A549 treated with AZD2906 at 1 μM for 4 hours (cell line): ENCODE results near the gene ICAM1. TPM values are rescaled to one million over a fixed set of nuclear protein-coding genes. Genes with fewer than 3 reads are reported as not detected.

Source experiments
- total RNA-seq: library from RNA; stranded (reverse); fragments of 200-300 nt; extraction: Qiagen RNA extraction; gene quantifications from 5 replicates; pipeline ENCODE4 v1.2.3, GENCODE V29; 2022

Gene ICAM1, protein sequence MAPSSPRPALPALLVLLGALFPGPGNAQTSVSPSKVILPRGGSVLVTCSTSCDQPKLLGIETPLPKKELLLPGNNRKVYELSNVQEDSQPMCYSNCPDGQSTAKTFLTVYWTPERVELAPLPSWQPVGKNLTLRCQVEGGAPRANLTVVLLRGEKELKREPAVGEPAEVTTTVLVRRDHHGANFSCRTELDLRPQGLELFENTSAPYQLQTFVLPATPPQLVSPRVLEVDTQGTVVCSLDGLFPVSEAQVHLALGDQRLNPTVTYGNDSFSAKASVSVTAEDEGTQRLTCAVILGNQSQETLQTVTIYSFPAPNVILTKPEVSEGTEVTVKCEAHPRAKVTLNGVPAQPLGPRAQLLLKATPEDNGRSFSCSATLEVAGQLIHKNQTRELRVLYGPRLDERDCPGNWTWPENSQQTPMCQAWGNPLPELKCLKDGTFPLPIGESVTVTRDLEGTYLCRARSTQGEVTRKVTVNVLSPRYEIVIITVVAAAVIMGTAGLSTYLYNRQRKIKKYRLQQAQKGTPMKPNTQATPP
- total RNA-seq = 2.5 to 5.4 TPM (median 3.9 TPM) in 5 replicates

DNA sequence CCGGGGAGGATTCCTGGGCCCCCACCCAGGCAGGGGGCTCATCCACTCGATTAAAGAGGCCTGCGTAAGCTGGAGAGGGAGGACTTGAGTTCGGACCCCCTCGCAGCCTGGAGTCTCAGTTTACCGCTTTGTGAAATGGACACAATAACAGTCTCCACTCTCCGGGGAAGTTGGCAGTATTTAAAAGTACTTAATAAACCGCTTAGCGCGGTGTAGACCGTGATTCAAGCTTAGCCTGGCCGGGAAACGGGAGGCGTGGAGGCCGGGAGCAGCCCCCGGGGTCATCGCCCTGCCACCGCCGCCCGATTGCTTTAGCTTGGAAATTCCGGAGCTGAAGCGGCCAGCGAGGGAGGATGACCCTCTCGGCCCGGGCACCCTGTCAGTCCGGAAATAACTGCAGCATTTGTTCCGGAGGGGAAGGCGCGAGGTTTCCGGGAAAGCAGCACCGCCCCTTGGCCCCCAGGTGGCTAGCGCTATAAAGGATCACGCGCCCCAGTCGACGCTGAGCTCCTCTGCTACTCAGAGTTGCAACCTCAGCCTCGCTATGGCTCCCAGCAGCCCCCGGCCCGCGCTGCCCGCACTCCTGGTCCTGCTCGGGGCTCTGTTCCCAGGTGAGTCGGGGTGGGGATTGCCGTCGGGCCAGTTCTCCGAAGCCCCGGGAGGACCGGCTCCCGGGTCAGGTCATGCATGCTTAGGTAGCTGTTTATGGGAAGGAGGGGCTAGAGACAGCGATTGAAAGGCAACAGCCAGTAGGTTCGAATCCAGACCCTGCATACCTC is at the start of gene ICAM1:
Gene ICAM1, plus strand, starts transcription at position 505 of the 779 bp plus-strand sequence. Its CDS starts 40 bp downstream, at position 545.

DNA sequence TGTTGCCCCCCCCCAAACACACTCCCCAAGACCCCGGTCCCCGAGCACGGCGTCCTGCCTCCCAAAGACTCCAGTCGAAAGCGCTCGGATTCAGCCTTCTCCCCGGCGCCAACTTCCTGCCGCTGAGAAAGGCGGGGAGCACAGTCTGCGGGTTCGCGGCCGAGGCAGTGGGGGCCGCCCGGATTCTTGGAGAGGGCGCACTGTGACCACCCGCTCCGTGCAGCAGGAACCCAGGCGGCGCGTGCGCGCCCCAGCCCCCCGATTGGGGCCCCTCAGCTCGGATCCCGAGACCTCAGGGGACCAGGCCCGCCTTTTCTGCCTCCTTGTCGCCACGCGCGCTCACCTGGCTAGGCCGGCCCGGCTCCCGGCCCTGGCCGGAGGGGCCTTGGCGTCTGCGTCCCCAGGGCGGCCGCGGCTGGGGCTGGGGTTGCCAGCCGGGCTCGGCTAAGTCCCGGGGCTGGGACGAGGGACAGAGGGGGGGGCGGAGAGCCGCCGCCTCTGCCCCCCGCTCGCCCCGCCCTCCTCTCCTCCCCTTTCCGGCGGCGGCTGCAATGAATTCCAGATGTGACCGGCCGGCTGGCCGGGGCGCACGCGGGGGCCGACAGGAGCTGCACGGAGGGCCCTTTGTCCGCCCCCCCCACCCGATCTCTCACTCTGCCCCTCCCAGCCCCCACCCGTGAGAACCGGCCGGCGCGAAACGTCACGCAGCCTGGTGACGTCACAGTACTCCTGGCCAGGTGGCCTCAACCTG is 39.9 kb upstream of the ICAM1 start, which contains the start of gene S1PR2:
Gene S1PR2, minus strand, starts transcription at position 471 of the 751 bp plus-strand sequence. CDS start 6,426 bp downstream, outside the sequence.

DNA sequence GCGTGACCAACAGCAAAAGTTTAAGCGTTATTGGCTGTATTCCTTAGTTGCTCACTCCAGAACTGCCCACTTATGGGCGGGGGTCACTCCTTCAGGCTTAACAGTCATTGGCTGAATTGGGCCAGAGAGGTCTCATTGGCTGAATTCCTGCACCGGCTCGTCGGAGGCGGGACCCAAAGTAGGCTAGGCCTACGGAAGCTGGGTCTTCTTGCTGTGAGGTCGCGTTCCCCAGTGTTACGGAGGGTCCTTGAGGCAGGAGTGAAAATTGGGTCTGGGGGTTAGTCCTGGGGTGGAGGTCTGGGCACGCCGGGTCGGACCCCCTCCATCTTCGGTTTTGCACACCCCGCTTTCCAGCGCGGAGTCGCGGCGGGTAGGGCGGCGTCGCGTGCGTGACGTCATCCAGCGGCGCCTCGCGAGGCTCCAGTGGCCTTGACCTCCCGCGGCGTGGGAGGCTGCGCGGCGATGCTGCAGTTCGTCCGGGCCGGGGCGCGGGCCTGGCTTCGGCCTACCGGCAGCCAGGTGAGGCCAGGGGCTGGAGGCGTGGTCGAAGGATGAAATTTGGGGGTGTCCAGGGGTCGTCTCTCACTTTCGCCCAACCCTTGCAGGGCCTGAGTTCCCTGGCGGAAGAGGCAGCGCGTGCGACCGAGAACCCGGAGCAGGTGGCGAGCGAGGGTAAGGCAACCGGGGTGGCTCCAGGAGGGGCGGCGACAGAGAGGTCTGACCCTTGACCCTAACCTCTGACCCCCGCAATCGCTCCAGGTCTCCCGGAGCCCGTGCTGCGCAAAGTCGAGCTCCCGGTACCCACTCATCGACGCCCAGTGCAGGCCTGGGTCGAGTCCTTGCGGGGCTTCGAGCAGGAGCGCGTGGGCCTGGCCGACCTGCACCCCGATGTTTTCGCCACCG is 18.9 kb upstream of the ICAM1 start, which contains the start of gene MRPL4:
Gene MRPL4, plus strand, starts transcription at position 423 of the 903 bp plus-strand sequence. Its CDS starts 40 bp downstream, at position 463.

DNA sequence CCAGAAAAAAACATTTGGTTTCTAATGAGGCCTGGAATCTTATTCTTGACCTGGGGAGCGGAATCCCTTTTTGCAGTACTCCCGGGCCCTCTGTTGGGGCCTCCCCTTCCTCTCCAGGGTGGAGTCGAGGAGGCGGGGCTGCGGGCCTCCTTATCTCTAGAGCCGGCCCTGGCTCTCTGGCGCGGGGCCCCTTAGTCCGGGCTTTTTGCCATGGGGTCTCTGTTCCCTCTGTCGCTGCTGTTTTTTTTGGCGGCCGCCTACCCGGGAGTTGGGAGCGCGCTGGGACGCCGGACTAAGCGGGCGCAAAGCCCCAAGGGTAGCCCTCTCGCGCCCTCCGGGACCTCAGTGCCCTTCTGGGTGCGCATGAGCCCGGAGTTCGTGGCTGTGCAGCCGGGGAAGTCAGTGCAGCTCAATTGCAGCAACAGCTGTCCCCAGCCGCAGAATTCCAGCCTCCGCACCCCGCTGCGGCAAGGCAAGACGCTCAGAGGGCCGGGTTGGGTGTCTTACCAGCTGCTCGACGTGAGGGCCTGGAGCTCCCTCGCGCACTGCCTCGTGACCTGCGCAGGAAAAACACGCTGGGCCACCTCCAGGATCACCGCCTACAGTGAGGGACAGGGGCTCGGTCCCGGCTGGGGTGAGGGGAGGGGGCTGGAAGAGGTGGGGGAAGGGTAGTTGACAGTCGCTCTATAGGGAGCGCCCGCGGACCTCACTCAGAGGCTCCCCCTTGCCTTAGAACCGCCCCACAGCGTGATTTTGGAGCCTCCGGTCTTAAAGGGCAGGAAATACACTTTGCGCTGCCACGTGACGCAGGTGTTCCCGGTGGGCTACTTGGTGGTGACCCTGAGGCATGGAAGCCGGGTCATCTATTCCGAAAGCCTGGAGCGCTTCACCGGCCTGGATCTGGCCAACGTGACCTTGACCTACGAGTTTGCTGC is 16.1 kb downstream of the ICAM1 start, which contains the start of gene ICAM4:
Gene ICAM4, plus strand, starts transcription at position 153 of the 935 bp plus-strand sequence. Its CDS starts 58 bp downstream, at position 211.

DNA sequence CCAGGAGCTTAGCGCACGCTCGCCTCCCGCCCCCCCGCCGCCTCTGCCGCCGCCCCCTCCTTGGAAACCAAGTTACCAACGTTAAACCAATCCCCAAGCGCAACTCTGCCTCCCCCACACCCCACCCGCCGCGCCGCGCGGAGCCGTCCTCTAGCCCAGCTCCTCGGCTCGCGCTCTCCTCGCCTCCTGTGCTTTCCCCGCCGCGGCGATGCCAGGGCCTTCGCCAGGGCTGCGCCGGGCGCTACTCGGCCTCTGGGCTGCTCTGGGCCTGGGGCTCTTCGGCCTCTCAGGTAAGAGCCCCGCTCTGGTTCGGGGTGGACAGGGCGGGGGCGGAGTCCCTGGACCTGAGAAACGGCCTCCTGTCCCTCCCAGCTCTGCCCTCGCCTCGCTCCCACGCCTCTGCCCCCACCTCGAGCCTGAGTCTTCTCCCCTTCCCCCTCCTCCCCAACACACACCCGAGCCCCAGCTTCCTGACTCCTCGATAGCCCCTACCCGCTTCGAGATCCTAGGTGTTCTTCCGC is 19.0 kb downstream of the ICAM1 start, which contains the start of gene ICAM5:
Gene ICAM5, plus strand, starts transcription at position 117 of the 521 bp plus-strand sequence. Its CDS starts 92 bp downstream, at position 209.

DNA sequence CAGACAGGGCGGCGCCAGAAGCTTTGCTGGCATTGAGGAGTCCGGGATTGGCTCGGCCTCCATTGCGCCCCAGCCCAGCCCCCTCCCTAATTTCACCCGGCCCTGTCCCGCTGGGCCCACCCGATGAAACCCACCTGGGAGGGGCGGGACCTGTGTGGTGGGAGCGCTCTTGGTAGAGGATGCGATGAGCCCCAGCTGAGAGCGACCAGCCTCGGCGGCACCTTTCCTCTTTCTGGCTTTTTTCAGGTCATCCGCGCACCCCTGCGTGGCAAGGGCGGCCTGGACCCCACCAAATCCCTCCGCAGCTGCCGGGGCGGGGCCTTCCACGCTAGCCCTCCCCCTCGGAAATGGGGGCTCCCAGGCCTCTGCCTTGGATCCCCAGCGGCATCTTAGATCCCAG is 38.5 kb downstream of the ICAM1 start, which contains the start of gene ZGLP1:
Gene ZGLP1, minus strand, starts transcription at position 393 of the 400 bp plus-strand sequence.

DNA sequence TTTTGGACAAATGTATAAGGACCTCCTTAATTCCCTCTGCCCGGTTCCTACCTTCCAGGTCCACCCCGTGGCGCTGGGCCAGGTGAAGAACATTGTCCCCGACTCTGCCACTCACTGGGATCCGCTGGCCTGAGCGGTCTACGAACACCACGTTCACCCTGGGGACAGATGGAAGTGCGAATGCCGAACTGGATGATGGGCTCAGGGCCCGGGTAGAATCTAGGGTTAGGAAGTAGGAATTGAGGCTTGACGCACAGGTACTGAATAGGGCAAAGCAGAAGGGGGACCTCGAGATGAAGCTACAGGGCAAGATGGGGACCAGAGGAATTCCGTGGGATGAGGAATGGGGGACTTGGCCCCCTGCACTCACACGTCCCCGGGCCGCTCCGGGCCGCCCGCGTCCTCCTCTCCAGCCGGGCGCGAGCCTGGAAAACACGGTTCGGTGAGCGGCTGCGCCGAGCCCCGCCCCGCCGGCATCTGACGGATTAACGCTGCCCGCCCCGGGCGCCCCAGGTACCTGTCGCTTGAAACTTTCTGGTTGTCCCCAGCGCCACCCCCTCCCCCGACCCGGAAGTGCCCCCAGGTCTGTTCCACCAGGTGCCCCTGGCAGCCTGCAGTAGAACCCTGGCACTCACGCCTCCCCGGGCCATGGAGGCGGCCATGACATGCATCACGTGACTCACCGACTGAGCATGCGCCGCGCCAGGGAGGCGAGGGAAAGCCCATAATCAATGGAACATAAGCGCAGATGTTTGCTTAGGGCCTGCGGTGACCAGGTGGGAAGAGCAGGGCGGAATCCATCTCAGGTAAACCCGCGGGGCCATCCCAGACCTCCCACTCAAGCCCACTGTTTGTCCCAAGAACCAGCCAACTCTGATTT is 44.7 kb downstream of the ICAM1 start, which contains the start of gene FDX2:
Gene FDX2, minus strand, starts transcription at position 681 of the 880 bp plus-strand sequence. Its CDS starts 19 bp downstream, at position 662.

DNA sequence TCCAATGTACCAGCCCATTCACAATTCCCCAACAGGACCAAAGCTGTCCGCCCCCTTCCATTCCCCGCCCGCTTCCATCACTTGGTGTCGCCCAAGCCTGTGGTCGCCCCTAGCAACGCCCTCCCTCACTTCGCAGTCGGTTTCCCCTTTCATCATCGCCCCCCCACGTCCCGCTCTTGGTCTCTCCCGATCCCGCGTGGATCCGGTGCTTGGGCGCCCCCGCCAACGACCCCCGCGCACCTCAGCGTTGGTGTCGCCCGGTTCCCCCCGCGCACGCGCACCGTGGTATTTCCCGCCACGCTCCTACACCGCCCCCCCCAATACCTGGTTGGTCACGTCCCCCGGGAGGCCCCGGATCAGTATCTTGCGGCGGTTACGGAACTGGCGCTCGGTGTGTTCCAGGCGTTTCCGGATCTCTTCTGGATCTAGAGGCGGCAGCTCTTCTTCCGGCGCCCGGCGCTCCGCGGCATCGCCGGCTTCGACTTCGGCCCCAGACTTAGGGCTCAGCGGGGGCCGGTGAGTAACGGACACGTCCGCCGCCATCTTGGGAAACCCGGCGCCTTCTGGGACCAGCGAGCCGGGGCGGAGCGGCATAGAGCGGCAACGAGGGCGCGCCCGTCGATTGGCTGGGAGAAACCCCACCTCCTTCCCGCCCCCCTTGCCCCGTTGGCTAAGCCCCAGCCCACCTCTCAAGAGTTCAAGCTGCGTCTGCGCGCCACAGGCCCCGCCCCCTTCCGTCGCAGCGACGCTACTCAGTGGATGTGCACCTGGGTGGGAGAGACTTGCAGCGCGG is 62.2 kb downstream of the ICAM1 start, which contains the start of gene RAVER1:
Gene RAVER1, minus strand, starts transcription at position 565 of the 793 bp plus-strand sequence. Its CDS starts 22 bp downstream, at position 543.

Other genes starting within 250 kb of the ICAM1 start
- gene SHFL, start 184.8 kb upstream of the ICAM1 start, total RNA-seq = 6.6 to 7.5 TPM (median 7.3 TPM) in 5 replicates
- gene ANGPTL6, start 168.4 kb upstream of the ICAM1 start, total RNA-seq = 0.05 to 0.10 TPM (median 0.08 TPM) in 5 replicates
- 38.9 to 56.7 TPM (median 51.1 TPM) in 5 replicates for gene PPAN, start 164.8 kb upstream of the ICAM1 start, total RNA-seq
- 5.2 to 12.0 TPM (median 7.1 TPM) in 5 replicates for gene P2RY11, start 159.4 kb upstream of the ICAM1 start, total RNA-seq
- gene EIF3G, start 151.2 kb upstream of the ICAM1 start, total RNA-seq = 151 to 180 TPM (median 165 TPM) in 5 replicates
- 52.4 to 61.5 TPM (median 57.3 TPM) in 5 replicates for gene DNMT1, start 76.2 kb upstream of the ICAM1 start, total RNA-seq
- 0.38 to 1.1 TPM (median 0.68 TPM) in 5 replicates for gene S1PR2, start 39.8 kb upstream of the ICAM1 start, total RNA-seq
- gene MRPL4, start 18.9 kb upstream of the ICAM1 start, total RNA-seq = 53.8 to 80.9 TPM (median 73.2 TPM) in 5 replicates
- gene ICAM4, start 15.8 kb downstream of the ICAM1 start, total RNA-seq = 0.08 to 0.12 TPM (median 0.11 TPM) in 4 of 5 replicates, not detected in the other
- gene ICAM5, start 18.8 kb downstream of the ICAM1 start, total RNA-seq = 0.58 to 1.0 TPM (median 0.84 TPM) in 5 replicates
- gene ZGLP1, start 38.7 kb downstream of the ICAM1 start, total RNA-seq = 0.79 to 2.7 TPM (median 1.7 TPM) in 5 replicates
- 17.5 to 35.4 TPM (median 33.0 TPM) in 5 replicates for gene FDX2, start 44.9 kb downstream of the ICAM1 start, total RNA-seq
- 22.9 to 30.6 TPM (median 28.8 TPM) in 5 replicates for gene RAVER1, start 62.4 kb downstream of the ICAM1 start, total RNA-seq
- 6.2 to 9.8 TPM (median 8.2 TPM) in 5 replicates for gene ICAM3, start 68.5 kb downstream of the ICAM1 start, total RNA-seq
- 28.2 to 42.9 TPM (median 38.1 TPM) in 5 replicates for gene TYK2, start 109.5 kb downstream of the ICAM1 start, total RNA-seq
- gene CDC37, start 132.4 kb downstream of the ICAM1 start, total RNA-seq = 154 to 196 TPM (median 180 TPM) in 5 replicates
- 3.8 to 4.7 TPM (median 4.1 TPM) in 5 replicates for gene PDE4A, start 149.4 kb downstream of the ICAM1 start, total RNA-seq
- gene KEAP1, start 232.2 kb downstream of the ICAM1 start, total RNA-seq = 47.1 to 61.8 TPM (median 52.3 TPM) in 5 replicates
- 0.97 to 1.5 TPM (median 1.4 TPM) in 5 replicates for gene S1PR5, start 246.3 kb downstream of the ICAM1 start, total RNA-seq